Caco-2 (cell line): ENCODE measurements around the gene CYTIP. TPM values are rescaled to one million over a fixed set of nuclear protein-coding genes. Genes with fewer than 3 reads are reported as not detected.

Experiments
- BruUV-seq: library from RNA; stranded (reverse); fragments of 400-500 nt; replicated peaks from 2 replicates; lab custom pipeline; 2021; lab: Mats Ljungman, UMichigan
- CTCF ChIA-PET: fragments of 300-600 bp; sonication (Branson Sonifier 250); formaldehyde crosslinking; loops from one replicate; lab custom pipeline; 2022; ENCODE audit warnings: antibody characterized with exemption; lab: Charles Lee
- POLR2A ChIA-PET: fragments of 300-600 bp; sonication (Branson Sonifier 250); formaldehyde crosslinking; loops from one replicate; lab custom pipeline; 2022; ENCODE audit warnings: antibody characterized with exemption; lab: Charles Lee
- DNase-seq, 2 experiments: peaks; one replicate each; pipeline versions ENCODE4 v3.0.0 to v3.0.0-alpha.2; 2020 to 2022
- H3K27me3 ChIP-seq: replicated peaks from 2 replicates; pipeline ENCODE4 v1.6.0; 2011; ENCODE audit warnings: low read length; ENCODE audit not compliant: control insufficient read depth, insufficient read depth
- H3K36me3 ChIP-seq: 2 replicates; pipeline ENCODE4 v1.5.1; 2011; ENCODE audit warnings: low read length; ENCODE audit not compliant: control insufficient read depth, insufficient read depth
- H3K4me1 ChIP-seq: fragments of 250-450 bp; sonication (Bioruptor Pico); 2 replicates; pipeline ENCODE4 v1.5.1; 2020; ENCODE audit warnings: mild to moderate bottlenecking
- H3K4me3 ChIP-seq: 2 replicates; pipeline ENCODE4 v1.5.1; 2011; ENCODE audit warnings: low read depth, mild to moderate bottlenecking, control low read depth, low read length
- H3K9me3 ChIP-seq: fragments of 250-450 bp; sonication (Bioruptor Pico); 2 replicates; pipeline ENCODE4 v1.5.1; 2020; ENCODE audit warnings: mild to moderate bottlenecking, moderate library complexity
- H3K27ac Mint-ChIP-seq: one replicate; pipeline ENCODE4 v1.8.0; 2022; ENCODE audit warnings: mixed read lengths; ENCODE audit not compliant: unreplicated experiment
- H3K27me3 Mint-ChIP-seq: one replicate; pipeline ENCODE4 v1.8.0; 2022; ENCODE audit warnings: mixed read lengths; ENCODE audit not compliant: insufficient read depth, unreplicated experiment
- H3K36me3 Mint-ChIP-seq: one replicate; pipeline ENCODE4 v1.8.0; 2022; ENCODE audit warnings: mild to moderate bottlenecking, mixed read lengths; ENCODE audit not compliant: insufficient read depth, unreplicated experiment
- H3K4me1 Mint-ChIP-seq: one replicate; pipeline ENCODE4 v1.8.0; 2022; ENCODE audit warnings: low read depth, mixed read lengths; ENCODE audit not compliant: unreplicated experiment
- H3K4me3 Mint-ChIP-seq: one replicate; pipeline ENCODE4 v1.8.0; 2022; ENCODE audit warnings: mild to moderate bottlenecking, moderate library complexity, mixed read lengths; ENCODE audit not compliant: unreplicated experiment
- H3K9me3 Mint-ChIP-seq: one replicate; pipeline ENCODE4 v1.8.0; 2022; ENCODE audit warnings: mixed read lengths; ENCODE audit not compliant: unreplicated experiment
- intact Hi-C: fragments of 100-400 bp; cut with micrococcal nuclease; formaldehyde crosslinking; loops from one replicate; pipeline ENCODE4 v1.10.0; 2022; ENCODE audit not compliant: unreplicated experiment
- total RNA-seq: library from RNA; stranded (reverse); gene quantifications from 2 replicates; pipeline ENCODE4 v1.2.3, GENCODE V29; 2022
- TF ChIP-seq, protein P1 (sequence below), 2 experiments: fragments of 200-600 bp in 1 of 2; IDR thresholded peaks; 1 replicate in 1 of 2; 2 replicates in 1 of 2; pipeline versions ENCODE4 v1.5.1 to v1.8.0; 2011 to 2022; ENCODE audit warnings: antibody characterized with exemption in 1 of 2, control low read depth in 1 of 2, inconsistent platforms in 1 of 2, low read depth in 1 of 2, low read length in 1 of 2, mild to moderate bottlenecking in 1 of 2, moderate library complexity in 1 of 2; ENCODE audit not compliant: insufficient read depth in 1 of 2, severe bottlenecking in 1 of 2, unreplicated experiment in 1 of 2

CYTIP gene
- total RNA-seq, 1 experiment from 2014 or later: 1.1 TPM

DNA sequence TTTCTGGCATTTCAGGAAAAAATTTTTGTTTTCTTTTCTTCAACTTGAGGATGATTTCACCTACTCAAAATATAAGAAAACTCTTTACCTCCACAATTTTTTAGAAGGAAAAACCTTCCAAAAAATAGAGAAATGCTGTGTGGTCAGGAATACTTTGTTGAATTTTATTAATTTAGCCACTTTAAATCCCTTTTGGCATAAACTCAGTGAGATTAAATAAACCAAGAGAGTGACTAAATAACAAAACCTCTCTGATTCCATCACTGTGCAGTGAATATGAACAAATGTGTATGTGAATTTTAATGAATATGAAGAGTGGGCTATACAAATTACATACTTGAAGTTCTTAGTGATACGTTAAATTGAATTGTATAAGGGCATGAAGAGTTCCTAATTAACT is 25.8 kb upstream of the CYTIP start:
- Mint-ChIP-seq H3K36me3 (no peaks in the 10 kb centered on the region), H3K4me3 (no peak overlapping the region), H3K27me3 (no peaks in the 10 kb centered on the region), H3K27ac (no peak overlapping the region), H3K4me1 (no peaks in the 10 kb centered on the region), H3K9me3 (no peaks in the 10 kb centered on the region)
- H3K36me3 ChIP-seq: no peaks in the 10 kb centered on the region
- intact Hi-C loops: no loop called here
- TF ChIP-seq, protein P1, sequence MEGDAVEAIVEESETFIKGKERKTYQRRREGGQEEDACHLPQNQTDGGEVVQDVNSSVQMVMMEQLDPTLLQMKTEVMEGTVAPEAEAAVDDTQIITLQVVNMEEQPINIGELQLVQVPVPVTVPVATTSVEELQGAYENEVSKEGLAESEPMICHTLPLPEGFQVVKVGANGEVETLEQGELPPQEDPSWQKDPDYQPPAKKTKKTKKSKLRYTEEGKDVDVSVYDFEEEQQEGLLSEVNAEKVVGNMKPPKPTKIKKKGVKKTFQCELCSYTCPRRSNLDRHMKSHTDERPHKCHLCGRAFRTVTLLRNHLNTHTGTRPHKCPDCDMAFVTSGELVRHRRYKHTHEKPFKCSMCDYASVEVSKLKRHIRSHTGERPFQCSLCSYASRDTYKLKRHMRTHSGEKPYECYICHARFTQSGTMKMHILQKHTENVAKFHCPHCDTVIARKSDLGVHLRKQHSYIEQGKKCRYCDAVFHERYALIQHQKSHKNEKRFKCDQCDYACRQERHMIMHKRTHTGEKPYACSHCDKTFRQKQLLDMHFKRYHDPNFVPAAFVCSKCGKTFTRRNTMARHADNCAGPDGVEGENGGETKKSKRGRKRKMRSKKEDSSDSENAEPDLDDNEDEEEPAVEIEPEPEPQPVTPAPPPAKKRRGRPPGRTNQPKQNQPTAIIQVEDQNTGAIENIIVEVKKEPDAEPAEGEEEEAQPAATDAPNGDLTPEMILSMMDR (IDR thresholded peaks at IDR 0.05; ENCODE audit: insufficient read depth in 1 of 2, low read depth in 1 of 2, low read length in 1 of 2, severe bottlenecking in 1 of 2, unreplicated experiment in 1 of 2): no peak
- H3K4me1 ChIP-seq: no peaks in the 10 kb centered on the region
- no TSS peak for BruUV-seq
- H3K4me3 ChIP-seq: no peak overlapping the region
- no peaks in the 10 kb centered on the region for H3K27me3 ChIP-seq
- no peaks in the 10 kb centered on the region for H3K9me3 ChIP-seq
- ChIA-PET POLR2A (no interaction called here), CTCF (no interaction called here)
- DNase-seq: no peak

DNA sequence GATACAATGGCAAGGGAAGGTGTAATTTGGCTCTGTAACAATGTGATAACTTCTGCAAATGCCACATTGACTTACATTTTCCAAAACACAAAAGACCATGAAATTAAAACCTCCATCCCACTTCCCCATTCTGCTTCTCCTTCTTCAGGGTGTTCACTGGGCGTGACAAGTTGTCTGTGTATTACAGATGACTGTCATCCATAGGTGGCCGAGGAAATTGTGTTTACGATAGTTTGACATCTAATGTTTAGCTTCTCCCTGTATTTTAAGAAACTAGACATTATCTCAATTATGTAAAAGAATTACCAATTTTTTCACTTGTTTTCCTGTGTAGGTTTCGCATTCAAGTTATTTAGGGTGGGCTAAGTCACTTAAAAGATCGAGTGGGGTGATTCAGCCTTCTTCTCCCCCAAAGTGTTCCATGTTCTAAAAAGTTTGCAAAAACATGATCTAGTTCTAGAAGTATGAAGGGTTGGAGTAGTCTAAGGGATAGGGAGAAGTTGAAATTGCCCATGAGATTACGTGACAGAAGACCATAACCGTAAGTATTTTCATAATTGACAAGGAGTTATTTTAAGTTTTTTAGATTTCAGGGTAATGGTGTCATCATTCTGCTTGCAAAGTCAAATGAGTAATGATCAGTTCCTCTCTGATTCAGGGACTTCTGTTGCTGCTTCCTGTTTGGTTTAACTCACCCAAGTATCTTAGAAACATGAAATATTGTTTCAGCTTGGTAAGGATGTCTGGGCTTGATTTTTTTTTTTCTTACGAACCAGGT is 25.2 kb upstream of the CYTIP start:
- Mint-ChIP-seq H3K36me3 (no peaks in the 10 kb centered on the region), H3K4me3 (no peak overlapping the region), H3K27ac (no peak overlapping the region), H3K4me1 (no peaks in the 10 kb centered on the region), H3K9me3 (no peaks in the 10 kb centered on the region), H3K27me3 (no peaks in the 10 kb centered on the region)
- no peaks in the 10 kb centered on the region for H3K36me3 ChIP-seq
- no peaks in the 10 kb centered on the region for H3K9me3 ChIP-seq
- H3K4me3 ChIP-seq: no peak overlapping the region
- TF ChIP-seq, protein P1 (IDR thresholded peaks at IDR 0.05; ENCODE audit: insufficient read depth in 1 of 2, low read depth in 1 of 2, low read length in 1 of 2, severe bottlenecking in 1 of 2, unreplicated experiment in 1 of 2): no peak
- POLR2A ChIA-PET: no interaction called here
- H3K27me3 ChIP-seq: no peaks in the 10 kb centered on the region
- BruUV-seq: no TSS peak
- CTCF ChIA-PET: no interaction called here
- H3K4me1 ChIP-seq: no peaks in the 10 kb centered on the region
- no peak for DNase-seq
- intact Hi-C loops: no loop called here

DNA sequence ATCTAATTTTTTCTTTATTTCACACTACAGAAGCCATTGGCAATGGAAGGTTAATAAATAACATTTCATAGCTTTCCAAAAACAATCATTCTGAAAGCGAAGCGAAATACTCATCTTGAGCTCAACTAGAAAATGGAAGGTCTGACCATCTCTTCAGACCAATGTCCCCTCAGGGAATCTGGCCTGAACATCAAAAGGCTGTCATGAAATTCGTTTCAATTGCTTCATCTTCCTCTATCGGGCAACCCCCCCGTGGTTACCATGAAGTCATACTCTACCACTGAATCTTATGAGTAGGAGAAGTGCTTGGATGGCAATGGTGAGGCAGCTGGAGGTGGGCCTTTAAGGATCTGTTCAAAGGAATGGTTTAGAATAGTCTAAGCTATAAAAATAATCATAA is 22.9 kb upstream of the CYTIP start:
- CTCF ChIA-PET: no interaction called here
- Histone ChIP-seq H3K4me3 (no peak overlapping the region), H3K4me1 (no peaks in the 10 kb centered on the region), H3K27me3 (no peaks in the 10 kb centered on the region), H3K9me3 (no peaks in the 10 kb centered on the region), H3K36me3 (no peaks in the 10 kb centered on the region)
- Mint-ChIP-seq H3K27me3 (no peaks in the 10 kb centered on the region), H3K4me3 (no peak overlapping the region), H3K4me1 (no peaks in the 10 kb centered on the region), H3K9me3 (no peaks in the 10 kb centered on the region), H3K27ac (no peak overlapping the region), H3K36me3 (no peaks in the 10 kb centered on the region)
- TF ChIP-seq, protein P1 (IDR thresholded peaks at IDR 0.05; ENCODE audit: insufficient read depth in 1 of 2, low read depth in 1 of 2, low read length in 1 of 2, severe bottlenecking in 1 of 2, unreplicated experiment in 1 of 2): no peak
- BruUV-seq: no TSS peak
- no peak for DNase-seq
- intact Hi-C loops: no loop called here
- POLR2A ChIA-PET: no interaction called here
